D341Med (cell line): ENCODE measurements around the gene P2RX2.

Experiments
- DNase-seq: peaks from one replicate; pipeline ENCODE4 v3.0.0; 2012; ENCODE audit warnings: low spot score

P2RX2 gene

GRCh38 chr12:132620113-132620898, 1.7 kb downstream of the P2RX2 start:
- DNase-seq = no peak

GRCh38 chr12:132620899-132621656, 2.5 kb downstream of the P2RX2 start:
- no peak for DNase-seq

GRCh38 chr12:132621657-132622435, 3.3 kb downstream of the P2RX2 start:
- no peak for DNase-seq

DNA sequence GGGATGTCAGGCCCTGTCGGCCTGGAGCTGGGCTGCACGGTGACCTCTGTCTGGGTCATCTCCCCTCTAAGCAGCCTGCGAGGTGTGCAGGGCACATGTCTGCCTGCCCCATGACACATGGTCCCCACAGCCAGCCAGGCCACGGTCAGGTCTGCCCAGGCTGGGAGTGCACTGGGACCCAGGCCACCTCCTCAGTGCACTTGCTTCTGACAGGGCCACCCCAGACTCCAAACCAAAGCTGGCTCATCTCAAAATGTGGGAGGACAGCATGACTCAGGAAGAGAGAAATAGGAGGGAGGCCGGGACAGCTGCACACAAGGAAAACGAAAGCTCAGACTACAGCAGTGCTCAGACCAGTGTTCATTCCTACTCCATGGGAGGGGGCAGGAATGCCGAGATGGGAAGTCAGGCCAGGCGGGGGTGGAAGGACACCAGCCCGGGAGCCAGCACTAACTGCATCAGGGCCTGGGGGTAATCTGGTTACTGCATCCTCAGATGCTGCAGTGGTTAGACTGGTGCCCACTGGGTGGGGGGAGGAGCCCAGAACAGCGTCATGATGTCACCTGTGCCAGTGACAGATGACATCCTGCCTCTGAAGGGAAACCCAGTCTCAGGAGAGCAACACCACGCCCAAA, 4.0 kb downstream of the P2RX2 start:
- DNase-seq = no peak

DNA sequence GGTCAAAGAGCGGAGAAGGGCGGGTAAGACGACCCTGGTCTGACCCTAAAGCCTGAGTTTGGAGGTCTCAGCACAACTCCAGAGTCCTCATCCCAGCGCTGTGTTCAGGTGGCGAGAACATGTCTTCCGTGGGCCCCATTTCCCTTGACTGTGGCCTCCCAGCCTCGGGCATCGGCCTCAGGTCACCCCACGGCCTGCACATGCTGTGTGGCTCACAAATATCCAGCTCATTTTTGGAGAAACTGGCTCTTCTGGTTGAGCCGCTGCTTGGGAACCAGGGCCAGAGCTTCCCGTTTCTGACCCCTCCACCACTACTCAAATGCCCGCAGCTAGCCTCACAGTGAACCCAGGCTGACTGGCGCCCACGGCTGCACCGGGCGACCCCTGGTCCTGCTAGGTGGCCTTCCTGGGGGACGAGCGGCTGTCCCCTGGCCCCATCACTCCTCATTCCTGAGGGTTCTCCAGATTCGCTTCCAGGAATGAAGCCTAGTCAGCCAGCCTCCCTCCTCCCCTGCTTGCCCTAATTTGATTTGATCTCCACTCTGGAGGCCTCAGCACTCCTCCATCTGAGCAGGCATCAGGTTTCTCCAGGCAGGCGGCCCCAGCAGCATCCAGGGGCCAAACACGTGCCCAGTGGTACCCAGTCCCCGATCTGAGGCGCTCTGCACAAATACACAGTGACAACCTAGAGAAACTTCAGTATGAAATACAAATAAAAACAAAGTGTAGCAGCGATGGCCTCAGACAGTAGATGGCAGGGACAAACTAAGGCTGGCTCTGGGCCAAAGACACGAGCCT, 4.7 kb downstream of the P2RX2 start:
- no peak for DNase-seq

DNA sequence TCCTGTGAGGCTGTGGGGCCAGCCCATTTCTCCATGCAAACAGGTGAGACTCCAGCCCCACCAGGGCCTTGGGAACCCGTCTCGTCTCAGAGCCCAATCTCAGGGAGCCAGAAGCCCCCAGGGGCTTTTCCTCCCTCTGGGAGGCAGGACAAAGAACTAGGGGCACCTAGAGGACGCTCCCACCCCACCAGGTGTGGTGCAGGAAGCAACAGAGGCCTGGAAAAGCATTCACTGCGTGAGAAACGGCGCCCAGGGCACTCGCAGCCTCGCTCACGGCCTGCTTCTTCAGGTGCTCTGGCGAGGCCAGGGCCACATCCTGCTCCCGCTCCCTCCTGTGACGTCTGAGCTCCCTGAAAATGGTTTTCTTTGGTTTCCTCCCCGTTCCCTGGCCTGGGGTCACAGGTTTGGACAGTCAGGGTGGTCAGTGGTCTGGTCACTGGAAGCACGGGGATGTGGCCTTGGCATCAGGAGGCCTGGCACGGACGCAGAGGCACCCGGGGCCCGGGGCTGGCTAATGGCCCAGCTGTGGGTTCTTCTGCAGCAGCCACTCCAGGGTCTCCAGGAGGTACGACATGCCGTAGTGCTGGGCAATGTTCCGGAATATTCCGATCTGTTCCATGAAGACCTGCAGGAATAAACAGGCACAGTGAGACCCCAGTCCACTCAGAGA, 5.7 kb downstream of the P2RX2 start:
- DNase-seq = no peak

GRCh38 chr12:132624910-132625630, 6.5 kb downstream of the P2RX2 start:
- no peak for DNase-seq

- DNase-seq = no peak
These were observed 7.3 kb downstream of the P2RX2 start for GRCh38 chr12:132625731-132626430.

DNA sequence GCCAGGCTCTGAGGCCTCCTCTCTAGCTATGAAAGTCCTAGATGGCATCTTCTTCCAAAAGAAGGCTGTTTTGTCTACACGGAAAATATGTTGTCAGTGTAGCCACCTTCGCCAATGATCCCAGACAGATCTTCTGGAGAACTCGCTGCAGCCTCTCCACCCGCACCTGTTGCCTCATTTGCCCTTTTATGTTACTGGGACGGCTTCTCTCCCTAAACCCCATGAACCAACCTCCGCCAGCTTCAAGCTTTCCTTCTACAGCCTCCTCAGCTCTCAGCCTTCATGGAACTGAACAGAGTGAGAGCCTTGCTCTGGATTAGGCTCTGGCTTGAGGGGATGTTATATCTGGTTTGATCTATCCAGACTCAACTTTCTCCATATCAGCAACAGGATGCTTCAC, 10.8 kb downstream of the P2RX2 start:
- no peak for DNase-seq

DNA sequence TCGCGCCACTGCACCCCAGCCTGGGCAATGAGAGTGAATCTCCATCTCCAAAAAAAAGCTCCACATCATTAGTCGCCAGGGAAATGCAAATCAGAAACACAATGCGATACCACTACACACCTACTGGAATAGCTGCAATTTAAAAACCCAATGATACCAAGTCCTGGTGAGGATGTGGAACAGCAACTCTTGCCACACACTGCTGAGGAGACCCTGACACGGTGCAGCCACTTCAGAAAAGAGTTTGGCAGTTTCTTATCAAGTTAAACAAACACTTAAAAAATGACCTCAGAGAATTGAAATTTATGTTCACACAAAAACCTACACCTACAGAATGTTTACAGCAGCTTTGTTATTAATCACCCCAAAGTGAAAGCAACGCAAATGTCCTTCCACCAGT, 12.1 kb downstream of the P2RX2 start:
- DNase-seq = no peak

DNA sequence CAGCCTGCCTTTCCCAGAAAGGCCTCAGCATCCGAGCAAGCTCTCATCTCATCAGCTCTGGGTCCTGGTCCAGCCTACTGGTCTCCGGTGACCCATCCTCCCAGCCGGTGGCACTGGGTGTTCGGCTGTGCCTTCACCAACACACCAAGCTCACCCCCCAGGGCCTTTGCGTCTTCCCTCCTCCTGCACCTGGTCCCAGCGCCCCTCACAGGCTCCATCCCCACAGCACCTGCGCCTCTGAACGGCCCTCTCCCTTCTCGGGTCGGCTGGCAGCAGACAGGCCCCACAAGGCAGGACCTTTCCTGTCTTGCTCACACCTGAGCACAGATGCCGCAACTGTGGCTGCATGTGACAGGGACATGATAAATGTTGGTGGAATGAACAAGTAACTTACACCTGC, 13.1 kb downstream of the P2RX2 start:
- DNase-seq = peak; percentile 23

- DNase-seq = no peak
These were observed 14.1 kb downstream of the P2RX2 start for GRCh38 chr12:132632521-132633228.

- DNase-seq = no peak
These were observed 14.8 kb downstream of the P2RX2 start for GRCh38 chr12:132633398-132633797.

- no peak for DNase-seq
These were observed 15.3 kb downstream of the P2RX2 start for GRCh38 chr12:132633901-132634300.

GRCh38 chr12:132634411-132634990, 15.9 kb downstream of the P2RX2 start:
- no peak for DNase-seq

DNA sequence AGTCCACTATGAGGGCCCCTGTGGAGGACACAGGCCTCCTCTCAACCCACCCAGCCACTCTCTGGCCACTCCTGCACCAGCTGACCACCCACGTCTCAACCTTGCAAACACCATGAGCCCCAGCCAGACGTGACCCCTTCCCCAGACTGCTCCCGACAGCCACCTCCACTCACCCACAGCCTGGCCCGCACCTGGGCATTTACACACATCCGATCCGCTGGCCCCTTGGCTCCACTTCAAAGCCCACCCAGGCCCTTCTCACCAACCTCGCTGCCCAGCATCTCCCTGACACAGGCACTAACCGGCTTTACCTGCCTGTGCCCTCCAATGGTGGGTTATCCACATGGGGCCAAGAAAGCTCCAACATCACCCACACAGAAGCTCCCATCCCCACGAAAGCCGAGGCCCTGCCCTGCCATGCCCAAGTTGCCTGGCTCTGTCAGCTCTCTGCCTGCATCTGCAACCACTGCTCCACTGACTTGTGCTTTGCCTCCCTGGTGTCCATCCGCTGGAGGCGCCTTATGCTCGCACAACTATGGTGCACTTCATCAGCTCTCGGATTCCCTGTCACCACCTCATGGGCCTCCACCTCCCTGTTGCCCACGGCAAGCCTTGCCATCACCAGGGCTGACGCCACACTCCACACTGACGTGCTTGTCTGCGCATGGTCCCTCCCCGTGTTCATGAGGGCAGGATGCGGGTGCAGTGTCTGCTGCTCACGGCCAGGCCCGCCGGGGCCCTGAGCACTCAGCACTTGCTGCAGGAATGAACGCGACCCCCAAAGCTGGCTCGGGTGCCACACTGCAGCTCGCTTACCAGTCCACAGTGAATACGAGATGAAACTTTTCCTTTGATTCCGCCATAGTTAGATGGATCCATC, 16.7 kb downstream of the P2RX2 start:
- no peak for DNase-seq

- DNase-seq = no peak
These were observed 19.2 kb downstream of the P2RX2 start for GRCh38 chr12:132637811-132638210.
